ENCODE measurements around the gene WTIP. TPM values are rescaled to one million over a fixed set of nuclear protein-coding genes. Genes with fewer than 3 reads are reported as not detected.

The WTIP gene
- total RNA-seq, 1 donor from 2014 or later, result 15.1 TPM

DNA sequence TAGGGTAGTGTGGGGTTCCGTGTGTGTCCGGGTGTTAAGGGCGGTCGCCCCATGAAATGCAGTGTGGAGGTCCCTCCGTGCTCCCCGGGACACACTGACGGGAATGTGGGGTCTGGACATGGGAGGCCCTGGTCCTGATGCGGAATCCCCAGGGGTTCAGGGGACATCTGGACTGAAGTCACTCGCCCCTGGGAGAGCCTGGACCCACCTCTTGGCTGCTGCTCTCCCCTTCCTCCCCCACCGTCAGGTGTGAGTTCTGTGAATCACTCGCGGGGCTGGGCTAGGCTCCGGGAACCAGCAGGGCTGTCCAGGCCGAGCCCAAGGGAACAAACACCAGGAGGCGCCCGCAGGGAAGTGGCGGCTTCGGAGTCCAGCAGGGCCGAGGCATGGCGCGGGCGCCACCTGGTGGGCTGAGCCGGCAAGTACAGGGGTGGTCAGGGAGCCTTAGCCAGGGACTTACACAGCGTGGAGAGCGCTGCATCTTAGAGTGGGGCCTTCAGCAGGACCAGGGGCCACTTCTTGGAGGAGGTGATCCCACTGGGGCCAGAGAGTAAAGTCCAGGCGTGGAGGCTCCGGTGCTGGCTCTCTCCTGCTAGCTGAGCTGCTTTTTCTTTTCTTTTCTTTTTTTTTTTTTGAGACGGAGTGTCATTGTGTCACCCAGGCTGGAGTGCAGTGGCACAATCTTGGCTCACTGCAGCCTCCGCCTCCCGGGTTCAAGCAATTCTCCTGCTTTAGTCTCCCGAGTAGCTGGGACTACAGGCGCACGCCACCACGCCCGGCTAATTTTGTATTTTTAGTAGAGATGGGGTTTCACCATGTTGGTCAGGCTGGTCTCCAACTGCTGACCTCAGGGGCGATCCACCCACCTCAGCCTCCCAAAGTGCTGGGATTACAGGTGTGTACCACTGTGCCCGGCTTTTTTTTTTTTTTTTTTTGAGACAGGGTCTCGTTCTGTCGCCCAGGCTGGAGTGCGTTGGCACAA lies 20.1 kb downstream of the WTIP start:
- Mint-ChIP-seq H3K27ac (ENCODE audit: unreplicated experiment) (no peak overlapping the region), H3K36me3 (ENCODE audit: low read depth) (no peaks in the 10 kb centered on the region), H3K4me1 (peaks cover 11% of the 10 kb centered on the region), H3K9me3 (no peaks in the 10 kb centered on the region), H3K4me3 (peak overlapping the region; percentile 15), H3K27me3 (ENCODE audit: low read depth) (no peaks in the 10 kb centered on the region)
- DNase-seq (ENCODE audit: low read depth, low spot score), result peak; percentile 99
- TF ChIP-seq, protein P1, sequence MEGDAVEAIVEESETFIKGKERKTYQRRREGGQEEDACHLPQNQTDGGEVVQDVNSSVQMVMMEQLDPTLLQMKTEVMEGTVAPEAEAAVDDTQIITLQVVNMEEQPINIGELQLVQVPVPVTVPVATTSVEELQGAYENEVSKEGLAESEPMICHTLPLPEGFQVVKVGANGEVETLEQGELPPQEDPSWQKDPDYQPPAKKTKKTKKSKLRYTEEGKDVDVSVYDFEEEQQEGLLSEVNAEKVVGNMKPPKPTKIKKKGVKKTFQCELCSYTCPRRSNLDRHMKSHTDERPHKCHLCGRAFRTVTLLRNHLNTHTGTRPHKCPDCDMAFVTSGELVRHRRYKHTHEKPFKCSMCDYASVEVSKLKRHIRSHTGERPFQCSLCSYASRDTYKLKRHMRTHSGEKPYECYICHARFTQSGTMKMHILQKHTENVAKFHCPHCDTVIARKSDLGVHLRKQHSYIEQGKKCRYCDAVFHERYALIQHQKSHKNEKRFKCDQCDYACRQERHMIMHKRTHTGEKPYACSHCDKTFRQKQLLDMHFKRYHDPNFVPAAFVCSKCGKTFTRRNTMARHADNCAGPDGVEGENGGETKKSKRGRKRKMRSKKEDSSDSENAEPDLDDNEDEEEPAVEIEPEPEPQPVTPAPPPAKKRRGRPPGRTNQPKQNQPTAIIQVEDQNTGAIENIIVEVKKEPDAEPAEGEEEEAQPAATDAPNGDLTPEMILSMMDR (conservative IDR thresholded peaks at IDR 0.05), result peak; percentile 98

DNA sequence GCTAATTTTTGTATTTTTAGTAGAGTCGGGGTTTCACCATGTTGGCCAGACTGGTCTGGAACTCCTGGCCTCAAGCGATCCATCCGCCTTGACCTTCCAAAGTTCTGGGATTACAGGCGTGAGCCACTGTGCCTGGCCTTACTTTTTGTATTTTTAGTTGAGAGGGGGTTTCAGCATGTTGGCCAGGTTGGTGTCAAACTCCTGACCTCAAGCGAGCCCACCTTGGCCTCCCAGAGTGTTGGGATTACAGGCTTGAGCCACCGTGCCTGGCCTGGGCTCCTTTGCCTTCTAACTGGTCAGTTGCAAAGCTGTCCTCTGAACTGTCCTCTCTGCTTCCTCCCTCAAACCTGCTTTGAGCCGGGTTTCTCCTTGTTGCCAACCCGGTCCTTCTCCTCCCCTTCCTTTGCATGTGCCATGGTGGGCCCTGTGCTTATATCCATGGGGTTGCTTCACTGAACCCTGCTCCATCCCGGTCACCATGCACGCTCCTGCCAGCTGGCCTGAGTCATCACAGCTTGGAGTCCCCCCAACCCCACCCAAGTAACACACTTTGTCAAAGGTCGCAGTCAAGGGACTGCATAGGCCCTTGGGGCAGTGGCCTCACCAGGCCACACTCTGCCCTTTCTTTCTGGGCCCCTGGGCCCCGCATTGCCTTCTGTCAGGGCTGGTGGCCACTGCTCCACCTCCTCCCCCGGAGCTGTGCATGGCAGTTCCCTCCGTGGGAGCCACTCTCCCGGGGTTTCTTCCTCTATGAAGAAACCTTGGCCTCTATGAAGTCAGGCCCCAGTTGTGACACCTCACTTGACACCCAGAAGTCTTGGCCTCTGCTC lies 21.2 kb downstream of the WTIP start:
- Mint-ChIP-seq H3K9me3 (no peaks in the 10 kb centered on the region), H3K36me3 (ENCODE audit: low read depth) (no peaks in the 10 kb centered on the region), H3K4me3 (no peak overlapping the region), H3K4me1 (peaks cover 11% of the 10 kb centered on the region), H3K27ac (ENCODE audit: unreplicated experiment) (no peak overlapping the region), H3K27me3 (ENCODE audit: low read depth) (peaks cover 4% of the 10 kb centered on the region)
- TF ChIP-seq, protein P1 (conservative IDR thresholded peaks at IDR 0.05), result no peak
- no peak for DNase-seq (ENCODE audit: low read depth, low spot score)

- Mint-ChIP-seq H3K4me3 (no peak overlapping the region), H3K36me3 (ENCODE audit: low read depth) (no peaks in the 10 kb centered on the region), H3K27me3 (ENCODE audit: low read depth) (peaks cover 4% of the 10 kb centered on the region), H3K27ac (ENCODE audit: unreplicated experiment) (peak overlapping the region; percentile 1), H3K9me3 (no peaks in the 10 kb centered on the region), H3K4me1 (peaks cover 11% of the 10 kb centered on the region)
- TF ChIP-seq, protein P1 (conservative IDR thresholded peaks at IDR 0.05), result no peak
- no peak for DNase-seq (ENCODE audit: low read depth, low spot score)
Measured at GRCh38 chr19:34503531-34504272, 22.1 kb downstream of the WTIP start.

GRCh38 chr19:34504273-34504808 lies 22.8 kb downstream of the WTIP start:
- H3K4me1 Mint-ChIP-seq, result peaks cover 11% of the 10 kb centered on the region
- H3K36me3 Mint-ChIP-seq (ENCODE audit: low read depth), result no peaks in the 10 kb centered on the region
- H3K9me3 Mint-ChIP-seq, result no peaks in the 10 kb centered on the region
- no peak for DNase-seq (ENCODE audit: low read depth, low spot score)
- peaks cover 4% of the 10 kb centered on the region for H3K27me3 Mint-ChIP-seq (ENCODE audit: low read depth)
- TF ChIP-seq, protein P1 (conservative IDR thresholded peaks at IDR 0.05), result no peak
- H3K27ac Mint-ChIP-seq (ENCODE audit: unreplicated experiment), result no peak overlapping the region
- no peak overlapping the region for H3K4me3 Mint-ChIP-seq

DNA sequence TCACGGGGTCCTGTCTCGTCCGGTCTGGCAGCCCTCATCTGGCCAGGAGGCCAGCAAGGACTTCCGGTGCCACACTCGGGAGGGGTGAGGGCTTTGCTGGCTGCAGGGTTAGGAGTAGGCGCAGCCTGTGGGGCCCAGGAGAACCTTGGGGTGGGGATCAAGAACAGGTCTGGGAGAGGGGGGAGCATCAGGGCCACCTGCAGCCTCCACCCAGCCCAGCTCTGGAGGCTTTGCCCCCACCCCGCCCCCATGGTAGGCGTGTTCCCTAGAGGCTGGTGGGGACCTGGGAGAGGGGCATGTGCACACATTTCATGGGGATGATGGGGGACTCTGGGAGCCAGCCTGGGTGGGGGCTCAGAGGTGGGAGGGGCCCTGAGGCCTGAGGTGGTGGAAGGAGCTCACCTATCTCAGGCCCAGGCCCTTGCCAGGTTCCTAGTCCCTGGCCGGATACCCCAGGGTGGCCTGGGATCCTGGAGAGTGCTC lies 23.3 kb downstream of the WTIP start:
- no peaks in the 10 kb centered on the region for H3K9me3 Mint-ChIP-seq
- DNase-seq (ENCODE audit: low read depth, low spot score), result no peak

More for the DNA sequence above, 23.3 kb downstream of the WTIP start:
- peaks cover 11% of the 10 kb centered on the region for H3K4me1 Mint-ChIP-seq
- TF ChIP-seq, protein P1 (conservative IDR thresholded peaks at IDR 0.05), result no peak
- H3K36me3 Mint-ChIP-seq (ENCODE audit: low read depth), result no peaks in the 10 kb centered on the region
- no peak overlapping the region for H3K4me3 Mint-ChIP-seq
- no peak overlapping the region for H3K27ac Mint-ChIP-seq (ENCODE audit: unreplicated experiment)
- peaks cover 4% of the 10 kb centered on the region for H3K27me3 Mint-ChIP-seq (ENCODE audit: low read depth)

Measured in neural crest cell (in vitro differentiated cells).